Pons (tissue), 1 donor: ENCODE results near the gene ACSM2A.
"Not testable (repeated sequence)": the region's sequence is repeated elsewhere in the genome, so short reads cannot be mapped to it uniquely, and the experiment has no call there.

Source experiments
- DNase-seq: peaks from one replicate; pipeline ENCODE4 v3.0.0-alpha.2; 2016; ENCODE audit warnings: low spot score

ACSM2A gene

DNA sequence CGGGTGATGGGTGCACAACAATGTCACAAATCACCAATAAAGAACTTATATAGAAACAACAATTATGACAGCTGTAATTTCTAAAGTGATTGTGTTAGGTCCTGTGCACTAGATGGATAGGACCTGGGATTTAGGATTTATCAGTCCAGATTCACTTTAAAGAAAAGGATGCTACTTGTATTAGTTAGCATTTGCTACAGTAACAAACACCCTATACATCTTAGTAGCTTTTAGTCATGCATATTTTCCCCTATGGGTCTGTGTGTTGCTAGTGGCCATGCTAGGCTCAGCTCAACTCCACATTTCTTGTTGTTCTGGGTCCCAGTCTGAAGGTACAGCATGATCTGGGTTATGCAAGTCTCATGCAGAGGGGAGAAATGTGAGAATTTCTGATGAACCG, 7.9 kb downstream of the ACSM2A start:
- DNase-seq, result not testable (repeated sequence)

DNA sequence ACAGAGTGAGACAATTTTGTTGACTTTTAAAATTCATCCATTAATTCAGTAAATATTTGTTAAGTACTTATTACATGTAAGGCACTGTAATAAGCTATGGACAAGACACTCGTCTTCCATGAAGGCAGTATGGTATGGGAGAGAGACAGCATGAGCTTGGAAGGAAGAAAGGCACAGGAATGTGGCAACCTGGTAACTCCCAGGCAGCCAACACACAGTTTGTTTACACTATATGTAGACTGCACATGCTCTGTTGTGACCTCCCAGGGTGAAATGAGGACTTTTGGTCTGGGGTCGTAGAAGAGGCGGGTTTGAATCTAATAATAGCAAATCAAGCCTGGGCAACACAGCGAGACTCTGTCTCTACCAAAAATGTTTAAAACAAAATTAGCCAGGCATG, 9.0 kb downstream of the ACSM2A start:
- not testable (repeated sequence) for DNase-seq

DNA sequence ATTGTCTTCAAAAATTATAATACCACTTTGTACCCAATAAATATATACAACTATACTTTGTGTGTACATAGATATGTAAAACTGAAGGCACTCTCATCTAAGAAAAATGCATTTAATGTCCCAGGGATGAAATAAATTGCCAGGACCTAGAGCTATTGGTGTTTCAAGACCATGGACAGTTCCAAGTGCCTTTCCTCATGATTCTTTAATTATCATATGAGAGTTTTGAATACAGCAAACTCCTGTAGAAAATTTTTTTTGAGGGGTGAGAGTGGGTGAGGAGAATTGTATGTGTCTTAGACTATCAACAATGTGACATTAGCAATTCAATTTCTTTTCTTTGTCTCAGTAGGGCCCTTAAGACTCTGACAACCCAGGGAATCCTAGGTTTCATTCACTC, 17.6 kb downstream of the ACSM2A start:
- DNase-seq, result not testable (repeated sequence)

DNA sequence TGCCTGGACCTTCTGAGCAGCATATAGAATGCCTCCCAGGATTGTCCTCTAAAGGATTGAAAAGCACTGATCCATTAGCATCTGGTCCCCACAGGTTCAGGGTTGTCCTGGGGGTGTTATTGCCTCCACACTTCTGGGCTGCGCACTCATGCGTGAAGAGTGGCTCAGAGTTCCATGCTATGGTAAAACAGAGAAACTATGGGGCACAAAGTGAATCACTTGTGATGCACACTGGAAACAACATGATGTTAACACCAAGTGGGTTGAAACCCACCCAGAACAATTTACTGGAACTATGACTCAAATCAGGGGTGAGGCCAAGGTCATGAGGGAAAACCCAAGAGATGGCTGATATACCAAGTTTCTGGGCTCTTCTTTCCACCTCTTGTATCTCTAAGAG, 18.6 kb downstream of the ACSM2A start:
- not testable (repeated sequence) for DNase-seq

DNA sequence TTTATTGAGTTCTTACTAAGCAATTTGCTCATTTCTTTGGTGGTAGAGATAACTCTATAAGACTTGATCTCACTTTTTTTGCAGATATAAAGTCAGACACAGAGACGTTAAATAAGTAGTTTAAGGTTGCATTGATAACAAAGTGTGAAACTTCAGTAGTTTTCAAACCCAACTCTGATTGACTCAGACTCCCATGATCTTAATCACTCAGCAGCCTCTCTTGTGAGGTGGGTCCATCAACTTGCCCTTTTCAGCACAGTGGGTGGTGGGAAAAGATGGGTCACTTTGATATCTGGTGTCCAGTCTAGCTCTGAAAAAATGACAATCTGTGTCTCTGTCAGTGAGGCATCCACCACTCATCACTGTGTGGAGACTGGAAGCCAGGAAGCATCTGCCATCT, 19.4 kb downstream of the ACSM2A start:
- DNase-seq, result not testable (repeated sequence)

DNA sequence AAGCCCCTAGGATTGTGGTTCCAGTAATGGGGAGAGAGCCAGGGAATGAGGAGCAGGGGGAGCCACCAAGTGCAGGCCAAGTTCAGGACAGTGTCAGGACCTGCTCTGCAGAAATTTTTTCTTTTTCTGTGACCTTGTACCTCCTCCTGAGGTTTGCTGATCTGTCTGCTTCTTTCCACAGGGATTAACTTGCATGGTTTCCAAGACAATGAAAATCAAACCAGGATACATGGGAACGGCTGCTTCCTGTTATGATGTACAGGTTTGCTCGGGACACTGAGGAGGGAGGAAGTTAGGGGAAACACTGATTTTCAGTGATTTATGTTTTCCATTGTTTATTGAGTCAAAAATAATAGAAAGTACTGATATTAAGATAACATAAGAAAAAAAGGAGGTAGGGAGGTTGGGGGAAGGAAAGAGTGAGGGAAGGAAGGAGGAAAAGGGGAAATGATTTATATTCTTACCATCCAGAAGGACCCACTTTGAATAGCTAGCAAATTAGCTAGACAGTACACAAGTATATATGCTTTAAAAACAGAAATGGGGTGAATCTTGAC, 25.9 kb downstream of the ACSM2A start:
- DNase-seq, result not testable (repeated sequence)

DNA sequence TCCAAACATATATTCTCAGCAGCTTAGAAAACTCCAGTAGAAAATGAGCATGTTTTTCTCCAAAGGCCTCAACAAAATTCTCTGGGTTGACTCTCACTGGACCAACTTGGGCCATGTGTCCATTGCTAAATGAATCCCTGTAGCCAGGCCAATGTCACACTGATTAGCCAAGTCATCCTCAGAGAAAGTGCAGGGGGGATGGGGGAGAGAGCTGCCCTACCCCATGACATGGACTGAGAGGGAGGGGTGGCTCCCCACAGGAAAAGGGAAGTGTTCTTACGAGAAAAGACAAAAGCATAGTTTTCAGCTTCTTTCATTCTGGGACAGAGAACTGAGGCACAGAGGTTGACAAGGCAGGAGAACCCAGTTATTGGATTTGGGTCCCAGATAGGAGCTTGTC, 32.7 kb downstream of the ACSM2A start:
- not testable (repeated sequence) for DNase-seq

DNA sequence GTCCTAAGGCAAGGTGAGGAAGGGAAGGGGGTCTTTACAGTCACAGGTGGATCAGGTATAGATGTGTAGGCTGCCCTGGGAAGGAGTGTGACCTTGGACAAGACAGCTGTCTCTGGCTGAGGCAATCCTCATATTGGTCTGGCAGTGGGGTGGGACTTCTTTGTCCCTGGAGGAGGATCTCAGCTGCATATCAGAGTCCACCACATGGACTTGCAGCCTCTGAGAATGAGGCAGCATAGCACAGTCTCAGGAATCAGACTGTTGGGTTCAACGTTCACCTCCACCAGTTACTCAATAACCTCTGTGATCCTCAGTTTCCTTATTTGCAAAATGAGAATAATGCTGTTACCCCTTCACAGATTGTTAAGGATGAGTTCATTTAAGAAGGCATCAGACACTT, 33.4 kb downstream of the ACSM2A start:
- no peak for DNase-seq

DNA sequence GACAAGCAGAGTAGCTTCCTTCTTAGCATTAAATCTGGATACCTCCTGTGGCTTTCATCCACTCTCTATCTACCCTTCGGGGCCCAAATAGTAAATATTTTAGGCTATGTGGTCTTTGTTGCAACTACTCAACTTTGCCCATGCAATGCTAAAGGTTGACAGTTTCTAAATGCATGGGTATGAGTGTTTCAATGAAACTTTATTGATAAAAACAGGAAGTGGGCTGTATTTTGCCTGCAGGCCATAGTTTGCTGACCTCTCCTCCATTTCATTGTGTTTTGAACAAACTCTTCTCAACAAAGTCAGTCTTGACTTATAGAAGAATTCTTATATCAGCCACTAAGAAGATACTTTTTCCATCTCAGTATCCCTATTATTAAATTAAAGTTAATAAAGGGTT, 34.1 kb downstream of the ACSM2A start:
- DNase-seq, result no peak

DNA sequence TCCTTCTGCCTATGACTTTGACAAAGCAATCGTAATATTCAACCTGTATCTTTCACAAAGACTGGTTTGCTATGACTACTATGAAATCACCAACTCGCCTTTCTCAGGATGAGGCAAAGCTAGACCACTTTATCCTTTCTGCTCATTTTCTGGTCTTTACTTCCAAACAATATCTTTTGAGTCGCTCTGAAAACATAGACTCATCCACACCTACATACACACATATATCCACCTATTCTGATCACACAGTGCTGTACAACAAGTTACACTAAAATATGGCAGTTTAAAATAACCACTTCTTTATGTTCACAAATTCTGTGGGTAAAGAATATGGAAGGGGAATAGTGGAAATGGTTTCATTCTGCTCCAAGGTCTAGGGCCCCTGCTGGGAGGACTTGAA, 39.7 kb downstream of the ACSM2A start:
- not testable (repeated sequence) for DNase-seq

DNA sequence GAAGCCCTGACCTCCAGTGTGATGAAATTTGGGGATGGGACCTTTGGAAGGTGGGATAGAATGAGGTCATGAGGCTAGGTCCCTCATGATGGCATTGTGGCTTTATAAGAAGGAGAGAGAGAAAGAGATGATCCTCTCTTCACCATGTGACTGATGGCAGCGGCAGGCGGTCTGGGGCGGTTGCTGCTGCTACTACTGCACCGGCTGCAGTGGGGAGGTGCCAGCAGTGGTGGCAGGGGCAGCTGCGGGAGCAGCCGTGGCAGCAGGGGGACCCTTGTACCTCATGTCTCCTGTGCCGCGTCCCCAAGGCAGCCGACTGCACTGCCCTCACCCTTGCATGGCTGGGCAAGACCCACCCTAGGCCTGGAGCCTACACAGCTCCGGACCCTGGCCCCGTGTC, 40.1 kb downstream of the ACSM2A start:
- DNase-seq, result not testable (repeated sequence)

DNA sequence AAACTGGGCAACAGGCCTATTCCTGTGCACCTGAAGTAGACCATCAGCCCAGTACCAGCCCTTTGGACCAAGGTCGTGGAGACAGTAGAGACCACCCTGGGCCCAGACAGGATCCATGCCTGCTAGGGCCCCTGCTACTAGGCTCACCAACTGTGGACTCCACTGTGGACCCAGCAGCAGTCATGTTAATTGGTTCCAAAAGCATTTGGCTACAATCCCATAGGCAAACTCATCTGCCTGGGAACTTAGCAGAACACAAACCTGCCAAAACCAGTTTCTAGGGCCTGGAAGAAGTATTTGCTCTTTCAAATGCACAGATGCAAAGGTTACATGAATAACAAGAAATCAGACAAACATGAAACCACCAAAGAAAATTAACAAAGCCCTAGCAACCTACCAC, 53.1 kb downstream of the ACSM2A start:
- no peak for DNase-seq

DNA sequence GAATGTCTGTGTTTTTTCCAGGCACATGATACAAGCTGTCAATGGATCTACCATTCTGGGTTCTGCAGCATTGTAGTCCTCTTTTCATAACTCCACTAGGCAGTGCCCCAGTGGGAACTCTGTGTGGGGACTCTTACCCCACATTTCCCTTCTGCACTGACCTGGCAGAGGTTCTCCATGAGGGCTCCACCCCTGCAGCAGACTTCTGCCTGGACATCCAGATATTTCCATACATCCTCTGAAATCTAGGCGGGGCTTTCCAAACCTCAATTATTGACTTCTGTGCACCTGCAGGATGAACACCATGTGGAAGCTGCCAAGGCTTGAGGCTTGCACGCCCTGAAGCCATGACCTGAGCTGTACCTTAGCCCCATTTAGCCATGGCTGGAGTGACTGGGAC, 56.0 kb downstream of the ACSM2A start:
- DNase-seq, result no peak

DNA sequence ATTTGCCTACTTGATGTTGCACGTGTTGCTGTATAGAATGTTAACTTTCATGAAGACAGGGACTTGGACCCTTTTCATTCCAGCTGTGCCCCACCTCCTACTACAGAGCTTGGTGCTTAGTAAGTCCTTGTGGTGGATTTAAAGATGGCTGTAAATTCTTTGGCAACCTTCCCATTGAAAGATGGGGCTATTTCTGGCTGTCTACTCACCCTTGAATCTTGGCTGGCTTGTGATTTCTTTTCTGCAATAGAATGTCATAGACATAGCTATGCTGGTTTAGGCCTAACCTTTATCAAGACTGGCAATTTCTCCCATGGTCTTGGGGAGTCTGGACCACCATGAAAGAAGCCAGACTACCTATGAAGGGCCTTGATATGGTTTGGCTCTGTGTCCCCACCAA, 59.0 kb downstream of the ACSM2A start:
- DNase-seq, result no peak

DNA sequence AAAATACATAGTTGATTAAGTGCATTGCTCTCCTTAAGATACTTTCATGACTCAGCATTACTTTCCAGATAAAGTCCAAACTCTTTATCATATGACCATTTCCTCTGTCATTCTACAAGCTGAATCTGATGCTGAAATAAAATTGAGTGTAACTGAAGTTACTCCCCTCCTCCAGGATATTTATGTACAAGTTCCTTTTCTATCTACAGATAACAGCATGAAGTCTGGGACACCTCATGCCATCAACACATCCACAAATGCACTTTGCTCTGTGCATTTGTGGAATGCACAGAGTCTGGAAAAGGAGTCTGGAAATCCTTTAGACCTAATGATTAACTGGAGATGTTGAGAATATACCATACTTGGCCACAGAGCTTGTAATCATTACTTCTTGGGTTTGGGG, 64.4 kb downstream of the ACSM2A start:
- DNase-seq, result no peak

DNA sequence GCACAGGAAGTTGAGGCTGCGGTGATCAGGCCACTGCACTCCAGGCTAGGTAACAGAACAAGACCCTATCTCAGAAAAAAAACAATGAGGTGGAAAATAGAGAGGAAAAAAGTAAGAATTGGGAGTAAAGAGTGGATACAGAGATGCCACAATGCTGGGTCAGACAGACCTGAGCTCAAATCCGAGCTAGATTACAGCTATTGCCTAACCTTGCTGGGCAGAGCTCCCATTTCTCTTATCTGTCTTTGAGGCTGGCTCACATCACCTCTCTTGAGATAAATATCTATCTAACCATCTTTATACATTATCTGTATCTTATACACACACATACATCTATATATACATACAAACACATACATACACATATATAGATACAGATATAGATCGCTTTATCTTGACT, 65.8 kb downstream of the ACSM2A start:
- DNase-seq, result no peak

DNA sequence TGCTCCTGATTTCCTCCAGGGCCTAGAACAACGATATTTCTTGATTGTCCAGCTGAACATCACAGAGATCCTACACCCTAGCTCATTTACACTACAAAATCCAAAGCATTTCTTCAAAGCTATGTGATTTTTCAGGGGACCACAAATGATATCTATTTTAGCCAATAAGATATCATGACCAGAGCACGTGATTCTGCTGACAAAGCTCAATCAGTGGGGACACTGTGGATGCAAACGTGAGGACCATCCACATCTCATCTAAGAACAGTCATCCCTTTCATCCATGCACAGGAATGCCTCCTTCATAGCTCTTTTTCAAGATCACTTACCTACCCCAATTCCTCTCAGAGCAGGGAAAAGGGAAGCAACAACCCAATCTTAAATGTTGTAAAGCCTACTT, 67.9 kb downstream of the ACSM2A start:
- DNase-seq, result no peak

DNA sequence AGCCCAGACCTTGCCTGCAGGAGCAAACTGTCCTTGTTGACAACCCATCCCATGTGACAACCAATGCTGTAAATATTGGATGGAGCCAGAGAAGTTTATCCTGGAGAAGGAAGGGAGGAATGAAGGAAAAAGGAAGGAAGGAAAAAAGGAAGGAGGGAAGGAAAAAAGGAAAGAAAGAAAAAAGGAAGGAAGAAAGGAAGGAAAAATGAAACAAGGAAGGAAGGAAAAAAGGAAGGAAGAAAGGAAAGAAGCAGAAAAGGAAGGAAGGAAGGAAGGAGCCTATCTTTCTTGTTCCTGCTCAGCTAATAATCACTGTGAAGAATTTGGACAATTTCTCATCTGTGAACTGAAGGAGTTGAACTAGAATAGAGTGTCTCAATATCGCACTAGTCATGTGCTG, 68.8 kb downstream of the ACSM2A start:
- DNase-seq, result no peak

DNA sequence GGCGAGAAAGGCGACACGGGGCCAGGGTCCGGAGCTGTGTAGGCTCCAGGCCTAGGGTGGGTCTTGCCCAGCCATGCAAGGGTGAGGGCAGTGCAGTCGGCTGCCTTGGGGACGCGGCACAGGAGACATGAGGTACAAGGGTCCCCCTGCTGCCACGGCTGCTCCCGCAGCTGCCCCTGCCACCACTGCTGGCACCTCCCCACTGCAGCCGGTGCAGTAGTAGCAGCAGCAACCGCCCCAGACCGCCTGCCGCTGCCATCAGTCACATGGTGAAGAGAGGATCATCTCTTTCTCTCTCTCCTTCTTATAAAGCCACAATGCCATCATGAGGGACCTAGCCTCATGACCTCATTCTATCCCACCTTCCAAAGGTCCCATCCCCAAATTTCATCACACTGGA, 80.5 kb downstream of the ACSM2A start:
- not testable (repeated sequence) for DNase-seq

DNA sequence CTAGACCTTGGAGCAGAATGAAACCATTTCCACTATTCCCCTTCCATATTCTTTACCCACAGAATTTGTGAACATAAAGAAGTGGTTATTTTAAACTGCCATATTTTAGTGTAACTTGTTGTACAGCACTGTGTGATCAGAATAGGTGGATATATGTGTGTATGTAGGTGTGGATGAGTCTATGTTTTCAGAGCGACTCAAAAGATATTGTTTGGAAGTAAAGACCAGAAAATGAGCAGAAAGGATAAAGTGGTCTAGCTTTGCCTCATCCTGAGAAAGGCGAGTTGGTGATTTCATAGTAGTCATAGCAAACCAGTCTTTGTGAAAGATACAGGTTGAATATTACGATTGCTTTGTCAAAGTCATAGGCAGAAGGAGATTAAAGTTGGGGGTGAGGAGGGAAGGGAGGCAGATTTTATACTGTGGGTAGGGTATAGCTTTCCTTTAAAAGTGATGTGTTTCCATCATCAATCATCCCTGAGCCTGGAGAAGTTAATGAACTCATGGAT, 81.0 kb downstream of the ACSM2A start:
- not testable (repeated sequence) for DNase-seq

DNA sequence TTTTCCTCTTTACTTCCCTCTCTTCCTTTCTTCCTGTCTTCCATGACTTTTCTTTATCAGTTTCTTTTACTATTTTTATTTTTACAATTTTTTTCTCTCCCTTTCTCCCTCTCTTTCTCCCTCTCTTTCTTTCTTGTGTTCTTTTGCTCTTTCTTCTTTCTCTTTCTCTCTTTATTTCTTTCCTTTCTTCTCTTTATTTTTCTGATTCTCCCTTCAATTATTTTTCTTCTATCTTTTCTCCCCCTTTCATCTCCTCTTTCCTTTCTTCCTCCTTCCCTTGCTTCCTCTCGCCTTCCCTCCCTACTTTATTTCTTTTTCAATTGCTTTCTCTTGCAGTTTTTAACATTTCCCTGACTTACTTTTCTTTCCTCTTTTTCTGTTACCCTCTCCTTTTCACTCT, 85.3 kb downstream of the ACSM2A start:
- not testable (repeated sequence) for DNase-seq
